ENCODE measurements around the gene TENM4.

Gene TENM4

DNA sequence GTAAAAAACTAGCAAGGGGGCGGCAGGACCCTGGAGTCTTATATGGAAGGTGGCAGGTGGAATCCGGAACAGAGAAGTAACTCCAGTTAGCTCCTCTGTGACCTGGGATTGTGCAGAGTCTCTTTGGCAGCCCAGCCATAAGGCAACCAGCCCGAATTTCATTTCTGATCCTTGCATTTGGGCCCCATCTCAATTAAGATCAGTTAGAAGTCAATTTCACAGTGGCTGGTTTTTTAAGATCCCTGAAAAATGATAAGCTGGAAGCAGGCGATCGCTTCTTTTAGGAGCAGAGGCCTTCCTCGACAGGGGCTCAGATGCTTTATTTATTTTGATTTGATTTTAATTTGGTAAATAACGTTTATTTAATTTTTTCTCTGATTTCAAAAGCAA, 199.0 kb downstream of the TENM4 start:
- no peaks in the 10 kb centered on the region for H3K36me3 ChIP-seq (ENCODE audit: control insufficient read depth in 1 of 2, insufficient read depth in 2 of 2, low read length in 2 of 2)
- no peaks in the 10 kb centered on the region for H3K27me3 ChIP-seq (ENCODE audit: low read depth, low read length)
- no peak overlapping the region for H3K27ac ChIP-seq (ENCODE audit: low read length)
- H3K4me1 ChIP-seq (ENCODE audit: control insufficient read depth in 1 of 2, insufficient read depth in 2 of 2, low read length in 2 of 2) = peaks cover 0 to 4% of the 10 kb centered on the region in 2 donors
- H3K4me3 ChIP-seq (ENCODE audit: low read depth in 1 of 2, low read length in 2 of 2) = no peak overlapping the region
- no peaks in the 10 kb centered on the region for H3K9me3 ChIP-seq (ENCODE audit: control insufficient read depth in 1 of 2, low read length in 2 of 2)

DNA sequence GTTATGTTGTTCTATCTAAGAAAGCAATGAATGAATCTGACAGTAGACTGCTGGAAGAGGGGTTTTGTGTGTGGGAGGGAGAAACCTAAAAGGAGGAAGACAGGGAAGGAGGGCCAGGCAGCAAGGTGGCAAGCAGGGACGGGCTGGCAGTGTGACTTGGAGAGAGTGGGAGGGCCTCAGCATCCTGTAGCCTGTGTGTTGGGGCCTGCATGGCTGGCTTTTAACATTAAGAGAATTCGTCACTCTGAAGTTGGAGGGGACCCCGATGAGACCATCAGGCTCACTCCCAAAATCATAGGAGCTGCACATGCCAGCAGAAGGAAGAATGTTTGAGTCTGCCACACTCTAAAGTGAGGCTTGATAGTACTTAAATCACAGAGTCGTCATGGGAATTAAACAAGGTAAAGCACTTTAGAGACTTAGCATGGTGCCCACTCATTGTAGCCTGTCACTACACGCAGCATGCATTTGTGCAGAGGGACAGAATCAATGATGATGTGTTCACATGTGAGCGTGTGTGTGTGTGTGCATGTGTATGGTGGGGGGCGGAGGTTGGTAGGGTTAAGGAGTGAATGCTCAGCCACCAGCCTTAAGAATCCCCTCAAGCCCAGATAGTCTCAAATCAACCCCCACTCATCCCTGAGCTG, 199.5 kb downstream of the TENM4 start:
- Histone ChIP-seq H3K4me3 (ENCODE audit: low read depth in 1 of 2, low read length in 2 of 2) (no peak overlapping the region), H3K27ac (ENCODE audit: low read length) (no peak overlapping the region), H3K36me3 (ENCODE audit: control insufficient read depth in 1 of 2, insufficient read depth in 2 of 2, low read length in 2 of 2) (no peaks in the 10 kb centered on the region), H3K4me1 (ENCODE audit: control insufficient read depth in 1 of 2, insufficient read depth in 2 of 2, low read length in 2 of 2) (peaks cover 0 to 4% of the 10 kb centered on the region in 2 donors), H3K27me3 (ENCODE audit: low read depth, low read length) (no peaks in the 10 kb centered on the region), H3K9me3 (ENCODE audit: control insufficient read depth in 1 of 2, low read length in 2 of 2) (no peaks in the 10 kb centered on the region)

- Histone ChIP-seq H3K4me1 (ENCODE audit: control insufficient read depth in 1 of 2, insufficient read depth in 2 of 2, low read length in 2 of 2) (no peaks in the 10 kb centered on the region), H3K27ac (ENCODE audit: low read length) (no peak overlapping the region), H3K9me3 (ENCODE audit: control insufficient read depth in 1 of 2, low read length in 2 of 2) (no peaks in the 10 kb centered on the region), H3K4me3 (ENCODE audit: low read depth in 1 of 2, low read length in 2 of 2) (no peak overlapping the region), H3K27me3 (ENCODE audit: low read depth, low read length) (no peaks in the 10 kb centered on the region), H3K36me3 (ENCODE audit: control insufficient read depth in 1 of 2, insufficient read depth in 2 of 2, low read length in 2 of 2) (no peaks in the 10 kb centered on the region)
Observed at GRCh38 chr11:79237703-79238102, 203.1 kb downstream of the TENM4 start.

- Histone ChIP-seq H3K4me1 (ENCODE audit: control insufficient read depth in 1 of 2, insufficient read depth in 2 of 2, low read length in 2 of 2) (no peaks in the 10 kb centered on the region), H3K36me3 (ENCODE audit: control insufficient read depth in 1 of 2, insufficient read depth in 2 of 2, low read length in 2 of 2) (no peaks in the 10 kb centered on the region), H3K27ac (ENCODE audit: low read length) (no peak overlapping the region), H3K27me3 (ENCODE audit: low read depth, low read length) (no peaks in the 10 kb centered on the region), H3K4me3 (ENCODE audit: low read depth in 1 of 2, low read length in 2 of 2) (no peak overlapping the region), H3K9me3 (ENCODE audit: control insufficient read depth in 1 of 2, low read length in 2 of 2) (no peaks in the 10 kb centered on the region)
Observed at GRCh38 chr11:79237091-79237490, 203.7 kb downstream of the TENM4 start.

DNA sequence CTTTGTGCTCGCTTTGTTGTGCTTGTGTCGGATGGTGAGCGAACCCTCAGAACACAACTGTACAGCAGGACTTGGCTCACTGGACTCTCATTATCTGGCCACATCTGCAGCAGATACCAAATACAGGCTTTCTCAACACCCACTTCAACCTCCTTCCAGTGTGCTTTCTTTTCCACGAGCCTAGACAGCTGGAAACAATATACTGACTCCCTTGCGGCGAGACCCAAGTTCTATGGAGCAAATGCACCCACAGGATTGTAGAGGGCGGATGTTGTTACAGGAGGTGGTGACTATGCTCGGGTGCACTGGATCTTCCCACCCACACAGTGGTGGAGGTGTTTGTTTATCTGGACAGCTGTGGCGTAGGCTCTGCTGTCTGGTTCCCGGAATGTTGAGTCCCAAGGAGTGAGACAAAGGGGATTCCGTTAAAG, 204.3 kb downstream of the TENM4 start:
- no peaks in the 10 kb centered on the region for H3K36me3 ChIP-seq (ENCODE audit: control insufficient read depth in 1 of 2, insufficient read depth in 2 of 2, low read length in 2 of 2)
- no peaks in the 10 kb centered on the region for H3K4me1 ChIP-seq (ENCODE audit: control insufficient read depth in 1 of 2, insufficient read depth in 2 of 2, low read length in 2 of 2)
- no peaks in the 10 kb centered on the region for H3K9me3 ChIP-seq (ENCODE audit: control insufficient read depth in 1 of 2, low read length in 2 of 2)
- no peak overlapping the region for H3K27ac ChIP-seq (ENCODE audit: low read length)
- H3K27me3 ChIP-seq (ENCODE audit: low read depth, low read length) = no peaks in the 10 kb centered on the region
- no peak overlapping the region for H3K4me3 ChIP-seq (ENCODE audit: low read depth in 1 of 2, low read length in 2 of 2)

DNA sequence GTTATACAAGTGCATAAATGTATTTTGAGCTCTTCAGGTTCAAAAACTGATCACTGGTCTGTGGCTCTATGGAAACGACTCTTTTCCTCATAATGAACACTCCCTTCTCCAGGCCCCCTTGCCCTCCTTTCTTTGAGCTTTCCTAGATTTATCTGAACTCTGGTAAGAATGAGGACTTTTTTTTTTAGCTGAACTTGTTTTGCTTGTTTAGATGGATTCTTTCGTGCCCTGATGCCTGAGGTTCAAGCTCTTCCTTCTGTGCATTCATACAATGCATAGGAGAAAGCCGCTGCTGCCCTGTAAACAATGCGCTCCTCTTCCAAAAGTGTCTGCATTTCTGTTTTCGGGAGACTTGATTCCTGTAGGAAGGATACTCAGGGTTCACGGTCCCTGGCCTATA, 205.1 kb downstream of the TENM4 start:
- Histone ChIP-seq H3K9me3 (ENCODE audit: control insufficient read depth in 1 of 2, low read length in 2 of 2) (no peaks in the 10 kb centered on the region), H3K4me3 (ENCODE audit: low read depth in 1 of 2, low read length in 2 of 2) (no peak overlapping the region), H3K4me1 (ENCODE audit: control insufficient read depth in 1 of 2, insufficient read depth in 2 of 2, low read length in 2 of 2) (no peaks in the 10 kb centered on the region), H3K36me3 (ENCODE audit: control insufficient read depth in 1 of 2, insufficient read depth in 2 of 2, low read length in 2 of 2) (no peaks in the 10 kb centered on the region), H3K27ac (ENCODE audit: low read length) (no peak overlapping the region), H3K27me3 (ENCODE audit: low read depth, low read length) (no peaks in the 10 kb centered on the region)

DNA sequence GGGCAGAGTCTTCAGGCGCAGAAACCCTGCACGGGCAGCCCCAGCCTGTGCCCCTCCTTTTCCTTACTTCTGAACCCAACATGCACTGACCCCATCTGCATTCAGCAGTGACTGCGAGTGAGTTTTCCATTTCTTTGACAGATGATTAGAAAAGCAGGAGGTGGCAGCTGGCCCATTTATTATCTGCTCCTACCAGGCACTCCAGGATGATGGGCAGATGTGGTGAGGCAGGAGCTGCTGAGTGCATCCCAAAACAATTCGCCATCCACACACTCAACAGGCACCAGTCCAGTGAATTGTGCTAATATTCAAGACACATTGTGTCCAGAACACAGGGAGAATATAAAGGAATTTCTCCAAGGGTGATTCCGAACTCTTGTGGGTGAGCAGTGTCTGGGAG, 208.5 kb downstream of the TENM4 start:
- no peaks in the 10 kb centered on the region for H3K36me3 ChIP-seq (ENCODE audit: control insufficient read depth in 1 of 2, insufficient read depth in 2 of 2, low read length in 2 of 2)
- no peak overlapping the region for H3K27ac ChIP-seq (ENCODE audit: low read length)
- H3K9me3 ChIP-seq (ENCODE audit: control insufficient read depth in 1 of 2, low read length in 2 of 2) = no peaks in the 10 kb centered on the region
- H3K4me3 ChIP-seq (ENCODE audit: low read depth in 1 of 2, low read length in 2 of 2) = no peak overlapping the region
- no peaks in the 10 kb centered on the region for H3K27me3 ChIP-seq (ENCODE audit: low read depth, low read length)
- H3K4me1 ChIP-seq (ENCODE audit: control insufficient read depth in 1 of 2, insufficient read depth in 2 of 2, low read length in 2 of 2) = no peaks in the 10 kb centered on the region

DNA sequence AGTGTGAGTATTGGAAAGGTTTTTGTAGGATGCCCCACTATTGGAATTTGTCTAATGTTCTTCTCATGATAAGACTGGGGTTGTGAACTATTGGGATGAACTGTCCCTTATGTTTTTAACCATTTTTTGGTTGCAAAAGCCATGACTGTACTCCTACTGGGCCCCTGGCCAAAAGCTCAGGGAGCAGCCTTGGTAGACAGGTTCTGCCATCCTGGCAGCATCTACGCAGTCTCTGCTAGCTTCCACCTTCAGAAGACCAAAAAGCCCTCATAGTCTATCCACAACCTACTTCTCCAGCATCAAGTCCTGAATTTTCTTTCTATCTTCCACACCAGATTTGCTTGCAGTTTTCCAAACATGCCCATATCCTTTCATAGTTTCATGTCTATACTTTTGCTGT, 211.8 kb downstream of the TENM4 start:
- Histone ChIP-seq H3K27ac (ENCODE audit: low read length) (no peak overlapping the region), H3K4me3 (ENCODE audit: low read depth in 1 of 2, low read length in 2 of 2) (no peak overlapping the region), H3K36me3 (ENCODE audit: control insufficient read depth in 1 of 2, insufficient read depth in 2 of 2, low read length in 2 of 2) (no peaks in the 10 kb centered on the region)

GRCh38 chr11:79227767-79228755, 212.8 kb downstream of the TENM4 start:
- no peaks in the 10 kb centered on the region for H3K36me3 ChIP-seq (ENCODE audit: control insufficient read depth in 1 of 2, insufficient read depth in 2 of 2, low read length in 2 of 2)
- H3K9me3 ChIP-seq (ENCODE audit: control insufficient read depth in 1 of 2, low read length in 2 of 2) = no peaks in the 10 kb centered on the region
- H3K4me1 ChIP-seq (ENCODE audit: control insufficient read depth in 1 of 2, insufficient read depth in 2 of 2, low read length in 2 of 2) = no peaks in the 10 kb centered on the region
- no peak overlapping the region for H3K4me3 ChIP-seq (ENCODE audit: low read depth in 1 of 2, low read length in 2 of 2)
- H3K27ac ChIP-seq (ENCODE audit: low read length) = no peak overlapping the region
- no peaks in the 10 kb centered on the region for H3K27me3 ChIP-seq (ENCODE audit: low read depth, low read length)

More for the DNA sequence above, 211.8 kb downstream of the TENM4 start:
- H3K4me1 ChIP-seq (ENCODE audit: control insufficient read depth in 1 of 2, insufficient read depth in 2 of 2, low read length in 2 of 2) = no peaks in the 10 kb centered on the region
- no peaks in the 10 kb centered on the region for H3K9me3 ChIP-seq (ENCODE audit: control insufficient read depth in 1 of 2, low read length in 2 of 2)
- H3K27me3 ChIP-seq (ENCODE audit: low read depth, low read length) = no peaks in the 10 kb centered on the region

DNA sequence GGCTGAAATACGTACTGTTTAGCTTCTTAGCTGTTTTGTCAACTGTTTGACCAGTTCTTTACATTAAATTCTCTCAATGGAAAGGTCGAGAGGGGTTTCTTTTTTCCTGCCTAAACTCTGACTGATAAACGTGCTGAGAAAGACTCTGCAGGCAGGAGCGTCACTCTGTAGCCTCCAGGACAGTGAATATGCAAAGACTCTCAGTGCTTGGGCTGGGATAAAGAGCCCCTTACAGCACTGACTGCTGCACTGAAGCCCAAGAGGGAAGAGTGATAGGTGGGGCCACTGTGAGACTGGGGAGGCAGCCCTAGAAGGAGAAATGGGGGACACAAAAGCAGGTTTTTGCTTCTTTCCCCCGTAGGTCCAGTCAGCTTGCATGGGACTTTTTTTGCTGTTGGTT, 213.5 kb downstream of the TENM4 start:
- Histone ChIP-seq H3K27ac (ENCODE audit: low read length) (no peak overlapping the region), H3K4me1 (ENCODE audit: control insufficient read depth in 1 of 2, insufficient read depth in 2 of 2, low read length in 2 of 2) (no peaks in the 10 kb centered on the region), H3K9me3 (ENCODE audit: control insufficient read depth in 1 of 2, low read length in 2 of 2) (no peaks in the 10 kb centered on the region), H3K36me3 (ENCODE audit: control insufficient read depth in 1 of 2, insufficient read depth in 2 of 2, low read length in 2 of 2) (no peaks in the 10 kb centered on the region), H3K4me3 (ENCODE audit: low read depth in 1 of 2, low read length in 2 of 2) (no peak overlapping the region), H3K27me3 (ENCODE audit: low read depth, low read length) (no peaks in the 10 kb centered on the region)

- no peaks in the 10 kb centered on the region for H3K9me3 ChIP-seq (ENCODE audit: control insufficient read depth in 1 of 2, low read length in 2 of 2)
- no peak overlapping the region for H3K4me3 ChIP-seq (ENCODE audit: low read depth in 1 of 2, low read length in 2 of 2)
- H3K27ac ChIP-seq (ENCODE audit: low read length) = no peak overlapping the region
- no peaks in the 10 kb centered on the region for H3K27me3 ChIP-seq (ENCODE audit: low read depth, low read length)
- H3K36me3 ChIP-seq (ENCODE audit: control insufficient read depth in 1 of 2, insufficient read depth in 2 of 2, low read length in 2 of 2) = no peaks in the 10 kb centered on the region
- H3K4me1 ChIP-seq (ENCODE audit: control insufficient read depth in 1 of 2, insufficient read depth in 2 of 2, low read length in 2 of 2) = no peaks in the 10 kb centered on the region
Observed at GRCh38 chr11:79226126-79226525, 214.7 kb downstream of the TENM4 start.

All from muscle layer of duodenum (tissue), 2 donors.